Cardiac muscle cell (in vitro differentiated cells and primary cell): ENCODE data around the gene CDH4. TPM values are rescaled to one million over a fixed set of nuclear protein-coding genes. Genes with fewer than 3 reads are reported as not detected.

Experiments used
- DNase-seq, 2 donors: peaks; one replicate each; pipeline versions ENCODE4 v3.0.0 to v3.0.0-alpha.2; 2010 to 2017; ENCODE audit warnings: low read depth in 1 of 2, low spot score in 1 of 2
- H3K27ac ChIP-seq: fragments of 200-600 bp; sonication (generic); 2 replicates; pipeline ENCODE4 v1.5.1; 2016
- H3K27me3 ChIP-seq: fragments of 200-600 bp; sonication (generic); 2 replicates; pipeline ENCODE4 v1.6.0; 2016; ENCODE audit warnings: control low read depth
- H3K36me3 ChIP-seq: fragments of 200-600 bp; sonication (generic); 2 replicates; pipeline ENCODE4 v1.5.1; 2016; ENCODE audit warnings: control low read depth
- H3K4me1 ChIP-seq: fragments of 200-600 bp; sonication (generic); 2 replicates; pipeline ENCODE4 v1.8.1; 2017; ENCODE audit warnings: low read depth, mild to moderate bottlenecking, mixed run types
- H3K4me3 ChIP-seq: fragments of 200-600 bp; sonication (generic); 2 replicates; pipeline ENCODE4 v1.5.1; 2016; ENCODE audit warnings: mild to moderate bottlenecking
- H3K9me3 ChIP-seq: fragments of 200-600 bp; sonication (generic); 2 replicates; pipeline ENCODE4 v1.5.1; 2017; ENCODE audit warnings: low read depth, mild to moderate bottlenecking, control low read depth
- polyA plus RNA-seq: library from polyadenylated mRNA; unstranded; fragments of >200 nt; fragmentation: Nextera tagmentation; extraction: Ambion mirVana; gene quantifications from 2 replicates; pipeline ENCODE4 v1.2.1, GENCODE V29; 2016
- total RNA-seq: library from RNA; depleted of rRNA; stranded (reverse); fragments of >200 nt; gene quantifications from 2 replicates; pipeline ENCODE4 v1.2.3, GENCODE V29; 2016
- TF ChIP-seq, protein P1 (sequence below): IDR thresholded peaks from 2 replicates; pipeline ENCODE4 v1.5.1; 2012; ENCODE audit warnings: low read depth, mild to moderate bottlenecking, low read length

Gene CDH4
- total and polyA plus RNA-seq, 2 experiments from 2014 or later: 0.43 to 0.80 TPM

DNA sequence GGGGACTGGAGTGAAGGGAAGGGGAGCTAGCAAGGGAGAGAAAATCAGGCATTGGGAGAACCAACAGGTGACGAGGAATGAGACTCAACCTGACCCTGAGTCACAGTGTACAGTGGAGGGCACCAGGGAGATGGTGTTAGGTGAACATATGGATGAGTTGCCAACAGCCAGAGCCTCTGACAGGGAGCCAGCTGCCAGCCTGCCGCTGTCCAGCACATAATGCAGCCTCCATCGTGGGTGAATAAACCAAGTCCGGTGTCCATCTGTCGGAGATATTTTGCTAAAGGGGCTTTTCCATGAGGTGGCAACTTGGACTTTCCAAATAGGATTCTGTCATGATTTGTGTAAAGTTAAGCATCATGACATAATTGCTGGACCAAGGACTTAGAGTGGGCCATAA is 88.1 kb downstream of the CDH4 start:
- TF ChIP-seq, protein P1, sequence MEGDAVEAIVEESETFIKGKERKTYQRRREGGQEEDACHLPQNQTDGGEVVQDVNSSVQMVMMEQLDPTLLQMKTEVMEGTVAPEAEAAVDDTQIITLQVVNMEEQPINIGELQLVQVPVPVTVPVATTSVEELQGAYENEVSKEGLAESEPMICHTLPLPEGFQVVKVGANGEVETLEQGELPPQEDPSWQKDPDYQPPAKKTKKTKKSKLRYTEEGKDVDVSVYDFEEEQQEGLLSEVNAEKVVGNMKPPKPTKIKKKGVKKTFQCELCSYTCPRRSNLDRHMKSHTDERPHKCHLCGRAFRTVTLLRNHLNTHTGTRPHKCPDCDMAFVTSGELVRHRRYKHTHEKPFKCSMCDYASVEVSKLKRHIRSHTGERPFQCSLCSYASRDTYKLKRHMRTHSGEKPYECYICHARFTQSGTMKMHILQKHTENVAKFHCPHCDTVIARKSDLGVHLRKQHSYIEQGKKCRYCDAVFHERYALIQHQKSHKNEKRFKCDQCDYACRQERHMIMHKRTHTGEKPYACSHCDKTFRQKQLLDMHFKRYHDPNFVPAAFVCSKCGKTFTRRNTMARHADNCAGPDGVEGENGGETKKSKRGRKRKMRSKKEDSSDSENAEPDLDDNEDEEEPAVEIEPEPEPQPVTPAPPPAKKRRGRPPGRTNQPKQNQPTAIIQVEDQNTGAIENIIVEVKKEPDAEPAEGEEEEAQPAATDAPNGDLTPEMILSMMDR: no peak
- Histone ChIP-seq H3K27ac (no peak overlapping the region), H3K27me3 (no peaks in the 10 kb centered on the region), H3K4me3 (no peak overlapping the region), H3K36me3 (no peaks in the 10 kb centered on the region), H3K9me3 (no peaks in the 10 kb centered on the region), H3K4me1 (no peaks in the 10 kb centered on the region)
- peak in 1 of 2 donors; percentile 18 for DNase-seq

DNA sequence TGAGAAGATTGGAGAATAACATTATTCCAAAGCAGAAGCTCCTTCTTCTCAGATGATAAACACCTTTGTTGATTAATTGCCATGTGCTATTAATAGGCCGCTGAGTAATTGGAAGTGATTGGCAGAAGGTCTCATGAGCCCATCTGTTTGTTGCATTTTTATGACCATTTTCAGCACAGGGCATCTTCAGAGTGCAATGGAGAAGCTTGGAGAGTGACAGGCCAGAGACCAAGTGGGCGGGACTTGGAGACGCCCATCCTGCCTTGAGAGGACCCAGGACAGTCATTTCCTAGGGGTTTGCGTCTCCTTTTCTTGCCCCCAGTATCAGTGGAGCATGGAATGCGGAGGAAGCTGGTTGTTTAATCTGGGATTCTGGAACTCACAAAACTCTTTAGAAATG is 89.5 kb downstream of the CDH4 start:
- Histone ChIP-seq H3K27me3 (no peaks in the 10 kb centered on the region), H3K36me3 (no peaks in the 10 kb centered on the region), H3K9me3 (no peaks in the 10 kb centered on the region), H3K4me1 (no peaks in the 10 kb centered on the region), H3K27ac (no peak overlapping the region), H3K4me3 (no peak overlapping the region)
- DNase-seq: no peak
- TF ChIP-seq, protein P1: no peak

DNA sequence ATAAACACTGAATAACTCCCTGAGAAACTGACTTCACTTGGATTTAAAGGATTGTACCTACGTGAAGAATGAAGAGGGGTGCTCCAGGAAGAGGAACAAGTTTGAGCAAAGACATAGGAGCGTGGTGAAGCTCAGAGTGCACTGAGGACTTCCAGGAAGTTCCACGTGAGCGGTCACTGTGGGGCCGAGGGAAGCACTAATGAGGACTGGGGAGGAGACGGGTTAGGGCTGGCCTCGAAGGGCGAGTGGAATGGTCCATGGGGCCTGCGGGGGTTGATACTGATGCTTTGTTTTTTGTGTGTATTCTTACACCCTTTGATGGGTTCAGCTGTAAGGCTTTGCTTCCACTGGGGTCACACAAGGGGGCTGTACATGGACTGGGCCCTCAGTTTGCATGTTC is 91.9 kb downstream of the CDH4 start:
- Histone ChIP-seq H3K9me3 (no peaks in the 10 kb centered on the region), H3K4me3 (no peak overlapping the region), H3K27me3 (no peaks in the 10 kb centered on the region), H3K36me3 (no peaks in the 10 kb centered on the region), H3K27ac (no peak overlapping the region), H3K4me1 (no peaks in the 10 kb centered on the region)
- TF ChIP-seq, protein P1: no peak
- no peak for DNase-seq

DNA sequence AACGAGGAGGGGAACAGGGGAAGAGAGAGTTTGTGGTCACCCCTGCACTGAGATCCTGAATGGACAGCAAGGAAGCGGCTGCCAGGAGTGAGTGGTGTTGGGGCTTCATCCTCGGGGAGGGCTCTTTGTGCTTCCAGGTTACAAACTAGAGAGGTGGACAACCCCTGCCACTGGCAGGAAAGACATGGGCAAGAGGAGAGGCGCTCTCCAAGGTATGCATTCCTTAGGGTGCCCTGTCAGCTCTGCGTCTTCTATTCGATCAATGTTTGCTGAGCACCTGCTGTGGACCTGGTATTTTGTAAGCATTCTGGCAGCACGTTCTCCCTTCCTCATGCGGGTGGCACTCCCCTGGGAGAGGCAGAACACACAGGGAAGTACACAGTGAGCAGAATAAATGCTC is 93.6 kb downstream of the CDH4 start:
- H3K36me3 ChIP-seq: no peaks in the 10 kb centered on the region
- H3K27me3 ChIP-seq: no peaks in the 10 kb centered on the region
- H3K27ac ChIP-seq: no peak overlapping the region
- TF ChIP-seq, protein P1: no peak
- no peaks in the 10 kb centered on the region for H3K4me1 ChIP-seq
- no peaks in the 10 kb centered on the region for H3K9me3 ChIP-seq
- H3K4me3 ChIP-seq: no peak overlapping the region
- DNase-seq: peak in 1 of 2 donors; percentile 52

DNA sequence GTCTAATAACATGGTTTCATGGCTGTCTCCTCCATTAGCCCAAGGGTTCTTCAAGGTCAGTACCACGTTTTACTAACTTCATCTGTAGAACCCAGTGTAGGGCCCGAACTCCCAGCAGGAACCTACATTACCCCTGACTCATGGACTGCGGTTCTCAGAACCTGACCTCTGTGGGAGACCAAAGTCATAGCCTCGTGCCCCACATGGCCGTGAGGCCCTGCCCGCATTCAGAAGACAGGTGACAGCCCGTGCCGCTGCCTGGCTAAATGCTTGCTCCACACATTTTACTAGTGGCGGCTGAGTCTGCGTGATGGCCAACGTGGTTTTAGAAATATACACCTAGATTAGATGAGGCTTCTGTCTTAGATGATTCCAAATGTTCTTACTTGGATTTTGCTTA is 94.9 kb downstream of the CDH4 start:
- Histone ChIP-seq H3K36me3 (no peaks in the 10 kb centered on the region), H3K4me3 (no peak overlapping the region), H3K4me1 (no peaks in the 10 kb centered on the region), H3K9me3 (no peaks in the 10 kb centered on the region), H3K27me3 (peaks cover under 1% of the 10 kb centered on the region), H3K27ac (no peak overlapping the region)
- DNase-seq: no peak
- TF ChIP-seq, protein P1: no peak

DNA sequence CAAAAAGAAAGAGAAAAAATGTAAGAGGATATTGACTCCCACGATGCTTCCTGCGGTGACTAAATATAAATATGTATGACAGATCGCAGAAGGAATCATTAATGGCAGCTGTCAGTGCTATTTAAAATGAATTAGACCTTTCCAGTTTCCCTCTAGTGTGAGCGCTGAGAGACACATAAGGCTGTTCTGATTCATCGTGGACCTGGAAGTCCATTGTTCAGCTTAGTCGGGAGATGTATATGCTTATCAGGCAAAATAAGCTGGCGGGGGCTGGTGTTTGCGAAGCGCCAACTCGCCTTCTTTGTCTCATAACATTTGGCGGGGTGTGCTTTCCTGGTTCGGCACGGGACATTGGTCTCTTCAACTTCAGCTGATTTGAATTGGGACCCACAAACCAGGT is 95.4 kb downstream of the CDH4 start:
- DNase-seq: no peak
- Histone ChIP-seq H3K9me3 (no peaks in the 10 kb centered on the region), H3K4me3 (no peak overlapping the region), H3K36me3 (no peaks in the 10 kb centered on the region), H3K27ac (no peak overlapping the region), H3K27me3 (peaks cover 5% of the 10 kb centered on the region), H3K4me1 (no peaks in the 10 kb centered on the region)
- TF ChIP-seq, protein P1: no peak
